IMR-90 (cell line): Measurements from ENCODE around the gene TOGARAM2. TPM values are rescaled to one million over a fixed set of nuclear protein-coding genes. Genes with fewer than 3 reads are reported as not detected.

ENCODE experiments used
- ATAC-seq: fragments of 200-7000 bp; cut with Tn5 transposase; 2 replicates; pipeline ENCODE4 v1.9.1; 2020; ENCODE audit warnings: low read depth, mild to moderate bottlenecking, moderate library complexity
- BruUV-seq: library from RNA; stranded (reverse); fragments of 400-500 nt; replicated peaks from 2 replicates; lab custom pipeline; 2021; lab: Mats Ljungman, UMichigan
- CTCF ChIA-PET: fragments of 300-600 bp; formaldehyde crosslinking; extraction: SDS; loops from one replicate; lab custom pipeline; 2021; ENCODE audit warnings: antibody characterized with exemption; lab: Yijun Ruan, JAX
- POLR2A ChIA-PET: fragments of 300-600 bp; sonication (Branson Sonifier 250); formaldehyde crosslinking; loops from one replicate; lab custom pipeline; 2022; ENCODE audit warnings: antibody characterized with exemption; ENCODE audit not compliant: unreplicated experiment; lab: Charles Lee
- DNase-seq: peaks from one replicate; pipeline ENCODE4 v3.0.0; 2013
- H2AFZ ChIP-seq: replicated peaks from 2 replicates; pipeline ENCODE3; 2013; ENCODE audit warnings: low read length, mild to moderate bottlenecking; ENCODE audit not compliant: poor library complexity
- H2AK5ac ChIP-seq: 2 replicates; pipeline ENCODE4 v1.6.1; 2013; ENCODE audit warnings: low read depth, low read length, inconsistent platforms
- H2AK9ac ChIP-seq: replicated peaks from 2 replicates; pipeline ENCODE3; 2013; ENCODE audit warnings: mild to moderate bottlenecking, low read depth, low read length, moderate library complexity; ENCODE audit not compliant: poor library complexity
- H2BK120ac ChIP-seq: 2 replicates; pipeline ENCODE4 v1.6.1; 2013; ENCODE audit warnings: low read depth, low read length, inconsistent platforms
- H2BK15ac ChIP-seq: 3 replicates; pipeline ENCODE4 v1.6.1; 2013; ENCODE audit warnings: low read depth, low read length, inconsistent platforms
- H2BK20ac ChIP-seq: 2 replicates; pipeline ENCODE4 v1.6.1; 2013; ENCODE audit warnings: low read depth, mild to moderate bottlenecking, inconsistent platforms, low read length, moderate library complexity
- H2BK5ac ChIP-seq: 2 replicates; pipeline ENCODE4 v1.6.1; 2013; ENCODE audit warnings: mild to moderate bottlenecking, low read depth, low read length, inconsistent platforms; ENCODE audit not compliant: poor library complexity, severe bottlenecking
- H3K14ac ChIP-seq: replicated peaks from 2 replicates; pipeline ENCODE4 v1.6.1; 2013; ENCODE audit warnings: low read depth, low read length, inconsistent platforms
- H3K18ac ChIP-seq: 2 replicates; pipeline ENCODE4 v1.6.1; 2013; ENCODE audit warnings: low read depth, low read length, control low read depth
- H3K23ac ChIP-seq: 2 replicates; pipeline ENCODE4 v1.6.1; 2013; ENCODE audit warnings: low read depth, low read length, inconsistent platforms
- H3K27ac ChIP-seq: 2 replicates; pipeline ENCODE4 v1.5.1; 2013; ENCODE audit warnings: mild to moderate bottlenecking, control low read depth, low read length; ENCODE audit not compliant: insufficient read depth
- H3K27me3 ChIP-seq: 2 replicates; pipeline ENCODE4 v1.6.1; 2013; ENCODE audit warnings: low read length; ENCODE audit not compliant: control insufficient read depth, insufficient read depth
- H3K36me3 ChIP-seq: 2 replicates; pipeline ENCODE4 v1.6.1; 2013; ENCODE audit warnings: low read length, mixed read lengths; ENCODE audit not compliant: control insufficient read depth, insufficient read depth
- H3K4ac ChIP-seq: 2 replicates; pipeline ENCODE4 v1.6.1; 2013; ENCODE audit warnings: low read depth, low read length, inconsistent platforms
- H3K4me1 ChIP-seq: 2 replicates; pipeline ENCODE4 v1.6.1; 2013; ENCODE audit warnings: low read length, mixed read lengths; ENCODE audit not compliant: control insufficient read depth, insufficient read depth
- H3K4me2 ChIP-seq: 2 replicates; pipeline ENCODE4 v1.6.1; 2013; ENCODE audit warnings: low read depth, mild to moderate bottlenecking, control low read depth, low read length, moderate library complexity
- H3K4me3 ChIP-seq: 2 replicates; pipeline ENCODE4 v1.5.1; 2013; ENCODE audit warnings: low read depth, mild to moderate bottlenecking, control low read depth, low read length, moderate library complexity; ENCODE audit not compliant: insufficient read depth
- H3K56ac ChIP-seq: 2 replicates; pipeline ENCODE4 v1.6.1; 2013; ENCODE audit warnings: low read length, inconsistent platforms; ENCODE audit not compliant: insufficient read depth; ENCODE audit errors: extremely low read depth
- H3K79me1 ChIP-seq, 2 experiments: 2 replicates each; pipeline ENCODE4 v1.6.1; 2013; ENCODE audit warnings: low read length in 2 of 2, inconsistent platforms in 1 of 2, low read depth in 1 of 2
- H3K9ac ChIP-seq: 2 replicates; pipeline ENCODE4 v1.6.1; 2013; ENCODE audit warnings: low read depth, low read length, control low read depth
- H3K9me1 ChIP-seq: 2 replicates; pipeline ENCODE4 v1.6.1; 2013; ENCODE audit warnings: low read length, inconsistent platforms; ENCODE audit not compliant: insufficient read depth
- H3K9me3 ChIP-seq: 2 replicates; pipeline ENCODE4 v1.6.1; 2013; ENCODE audit warnings: low read length; ENCODE audit not compliant: control insufficient read depth, insufficient read depth
- H4K20me1 ChIP-seq: 2 replicates; pipeline ENCODE4 v1.6.1; 2013; ENCODE audit warnings: low read length, inconsistent platforms; ENCODE audit not compliant: insufficient read depth
- H4K5ac ChIP-seq: 2 replicates; pipeline ENCODE4 v1.6.1; 2013; ENCODE audit warnings: mild to moderate bottlenecking, low read depth, low read length, control low read depth
- H4K8ac ChIP-seq, 2 experiments: 2 replicates each; pipeline ENCODE4 v1.6.1; 2013; ENCODE audit warnings: low read depth in 2 of 2, low read length in 2 of 2, control low read depth in 1 of 2, inconsistent platforms in 1 of 2
- H4K91ac ChIP-seq: 2 replicates; pipeline ENCODE4 v1.6.1; 2013; ENCODE audit warnings: low read depth, low read length, inconsistent platforms; ENCODE audit not compliant: insufficient read depth
- RAD21 ChIP-seq: IDR thresholded peaks from 2 replicates; pipeline ENCODE4 v1.6.1; 2012; ENCODE audit warnings: low read length, improper control_type of control experiment
- WGBS, 2 experiments: methylation state at CpG; one replicate each; pipeline versions ENCODE4 v1.1.5 to v1.1.7; 2013; ENCODE audit warnings: missing lambda C conversion rate in 2 of 2; ENCODE audit not compliant: insufficient read length in 1 of 2; ENCODE audit errors: extremely low coverage in 2 of 2; 5-methylcytosine and 5-hydroxymethylcytosine counted together
- dilution Hi-C: fragments of 300-500 bp; cut with HindIII; formaldehyde crosslinking; loops from one replicate; pipeline ENCODE4 v1.14.3; 2018; ENCODE audit warnings: low sequenced_read_pairs; ENCODE audit not compliant: unreplicated experiment
- in situ Hi-C: fragments of 300-500 bp; cut with MboI; formaldehyde crosslinking; loops from 3 replicates; pipeline ENCODE4 v1.14.3; 2019; ENCODE audit warnings: low sequenced_read_pairs, inconsistent platforms, mixed read lengths
- intact Hi-C: fragments of 100-400 bp; cut with micrococcal nuclease; formaldehyde crosslinking; loops from 2 replicates; pipeline ENCODE4 v1.10.0; 2022
- polyA plus RNA-seq, 3 experiments: library from polyadenylated mRNA; depleted of rRNA; stranded (reverse); fragments of >200 nt; gene quantifications; 2 replicates each; pipeline ENCODE4 v1.2.3, GENCODE V29; 2012; ENCODE audit warnings: low replicate concordance in 1 of 3
- total RNA-seq: library from RNA; depleted of rRNA; stranded (reverse); fragments of >200 nt; gene quantifications from 2 replicates; pipeline ENCODE4 v1.2.3, GENCODE V29; 2012

The TOGARAM2 gene
- total and polyA plus RNA-seq, 2 of the 4 experiments (the other 2 are of a cell fraction), result under 0.01 to 0.38 TPM

GRCh38 chr2:29060441-29060840, 79.3 kb downstream of the TOGARAM2 start:
- intact Hi-C loops, result no loop called here
- no peak overlapping the region for H2BK20ac ChIP-seq
- DNase-seq (no peak), ATAC-seq (no peak)
- dilution Hi-C loops, result no loop called here
- no peak overlapping the region for H4K5ac ChIP-seq
- H3K27me3 ChIP-seq, result peaks cover 14% of the 10 kb centered on the region
- no peak overlapping the region for H3K23ac ChIP-seq
- no peak for TF ChIP-seq RAD21
- no peak overlapping the region for H2BK15ac ChIP-seq
- no peak overlapping the region for H3K14ac ChIP-seq
- WGBS, 2 experiments, result 70% methylated on average over 2 of the region's 9 CpGs; no CpG with 5 or more reads in 1 of the 2 experiments
- no peak overlapping the region for H2AK9ac ChIP-seq
- H3K4ac ChIP-seq, result no peak overlapping the region
- H2AFZ ChIP-seq, result no peak overlapping the region
- no peak overlapping the region for H4K8ac ChIP-seq
- no peak overlapping the region for H3K56ac ChIP-seq
- H2BK5ac ChIP-seq, result no peak overlapping the region
- no peak overlapping the region for H3K18ac ChIP-seq
- ChIA-PET POLR2A (no interaction called here), CTCF (interaction anchor here (0.6 kb wide), 1 partner anchor 218 kb away, joined by 4 read pairs; no protein-coding TSS in a partner anchor)
- H4K91ac ChIP-seq, result no peak overlapping the region
- in situ Hi-C loops, result no loop called here
- no peak overlapping the region for H2BK120ac ChIP-seq
- no peak overlapping the region for H3K27ac ChIP-seq
- no peaks in the 10 kb centered on the region for H3K9me3 ChIP-seq
- no peaks in the 10 kb centered on the region for H3K36me3 ChIP-seq
- no peaks in the 10 kb centered on the region for H4K20me1 ChIP-seq
- peaks cover 7% of the 10 kb centered on the region; the same call in 1 of the 2 replicates for H3K4me1 ChIP-seq
- no peaks in the 10 kb centered on the region for H3K79me1 ChIP-seq
- no peaks in the 10 kb centered on the region for H3K9me1 ChIP-seq
- H3K9ac ChIP-seq, result no peak overlapping the region
- H3K4me3 ChIP-seq, result no peak overlapping the region
- BruUV-seq, result no TSS peak
- no peak overlapping the region for H2AK5ac ChIP-seq
- no peak overlapping the region for H3K4me2 ChIP-seq
